ENCODE measurements around the gene CBLB.

DNA sequence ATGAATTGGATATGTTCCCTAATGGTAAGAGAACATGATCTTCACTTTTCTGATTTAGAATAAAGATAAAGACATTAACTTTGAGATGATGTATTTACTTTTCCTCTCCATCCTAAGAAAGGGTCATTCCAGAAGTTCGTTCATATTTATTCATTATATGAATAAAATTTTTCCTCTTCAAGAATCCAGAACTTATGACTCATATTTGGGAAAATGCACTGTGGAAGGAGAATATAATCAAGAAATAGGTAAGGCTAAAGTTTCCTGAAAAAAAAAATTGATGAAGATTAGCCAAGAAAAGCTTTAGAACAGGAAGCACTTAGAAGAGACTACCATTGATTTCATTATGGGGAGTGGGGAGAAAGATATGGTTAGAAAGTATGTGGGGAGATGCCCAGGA lies 36.5 kb upstream of the CBLB start:
- TF ChIP-seq, protein P1, sequence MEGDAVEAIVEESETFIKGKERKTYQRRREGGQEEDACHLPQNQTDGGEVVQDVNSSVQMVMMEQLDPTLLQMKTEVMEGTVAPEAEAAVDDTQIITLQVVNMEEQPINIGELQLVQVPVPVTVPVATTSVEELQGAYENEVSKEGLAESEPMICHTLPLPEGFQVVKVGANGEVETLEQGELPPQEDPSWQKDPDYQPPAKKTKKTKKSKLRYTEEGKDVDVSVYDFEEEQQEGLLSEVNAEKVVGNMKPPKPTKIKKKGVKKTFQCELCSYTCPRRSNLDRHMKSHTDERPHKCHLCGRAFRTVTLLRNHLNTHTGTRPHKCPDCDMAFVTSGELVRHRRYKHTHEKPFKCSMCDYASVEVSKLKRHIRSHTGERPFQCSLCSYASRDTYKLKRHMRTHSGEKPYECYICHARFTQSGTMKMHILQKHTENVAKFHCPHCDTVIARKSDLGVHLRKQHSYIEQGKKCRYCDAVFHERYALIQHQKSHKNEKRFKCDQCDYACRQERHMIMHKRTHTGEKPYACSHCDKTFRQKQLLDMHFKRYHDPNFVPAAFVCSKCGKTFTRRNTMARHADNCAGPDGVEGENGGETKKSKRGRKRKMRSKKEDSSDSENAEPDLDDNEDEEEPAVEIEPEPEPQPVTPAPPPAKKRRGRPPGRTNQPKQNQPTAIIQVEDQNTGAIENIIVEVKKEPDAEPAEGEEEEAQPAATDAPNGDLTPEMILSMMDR (conservative IDR thresholded peaks at IDR 0.05) = no peak
- no peak for TF ChIP-seq ZFX (IDR thresholded peaks at IDR 0.05)

Data from C4-2B (cell line).